ENCODE results near the gene GALM.

DNA sequence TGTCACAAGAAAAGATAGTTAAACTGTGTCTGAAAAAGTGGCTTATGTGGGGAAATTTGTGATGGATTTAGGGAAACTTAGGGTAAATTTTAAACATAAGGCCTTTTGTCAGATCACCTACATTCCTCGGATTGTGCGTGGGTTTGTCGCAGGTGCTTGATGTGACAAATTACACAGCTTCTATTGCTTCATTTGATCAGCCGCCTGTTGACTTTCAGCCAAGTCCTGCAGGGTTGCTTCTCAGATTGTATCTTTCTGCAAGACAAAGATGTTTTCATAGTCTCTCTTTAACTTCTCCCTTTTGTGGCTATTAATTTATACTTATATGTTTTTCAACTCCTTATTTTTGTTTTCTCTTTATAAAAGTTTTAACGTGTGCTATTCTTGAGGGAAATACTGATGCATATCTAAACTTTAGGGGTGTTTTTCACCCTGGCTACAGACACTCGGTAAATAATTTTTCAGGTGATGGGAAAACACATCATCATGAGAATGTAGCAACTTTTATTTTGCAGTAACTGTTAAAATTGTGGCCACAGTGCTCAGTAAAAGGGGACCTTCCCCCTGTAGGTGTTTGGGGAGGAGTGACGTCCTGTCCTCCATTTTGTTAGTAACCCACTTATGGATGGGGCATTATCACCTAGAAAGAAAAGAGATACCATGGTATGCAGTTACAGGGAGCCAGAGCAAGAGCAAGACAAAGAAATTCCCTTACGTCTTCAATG is 31.4 kb downstream of the GALM start:
- TF ChIP-seq CTCF (IDR thresholded peaks at IDR 0.05) (no peak), POLR2A (IDR thresholded peaks at IDR 0.05) (no peak), EP300 (IDR thresholded peaks at IDR 0.05) (no peak), POLR2AphosphoS5 (IDR thresholded peaks at IDR 0.05) (no peak)
